ENCODE results near the gene SMCR8. TPM values are rescaled to one million over a fixed set of nuclear protein-coding genes. Genes with fewer than 3 reads are reported as not detected.
"Not testable (repeated sequence)": the region's sequence is repeated elsewhere in the genome, so short reads cannot be mapped to it uniquely, and the experiment has no call there.

The SMCR8 gene
- total RNA-seq, 4 donors from 2014 or later: 9.2 to 15.7 (median 12.4) TPM

GRCh38 chr17:18331879-18332278, 16.8 kb downstream of the SMCR8 start:
- DNase-seq: no peak
- intact Hi-C loops (cut with DNase I; ENCODE audit: low total_unique reads): no loop called here
- H3K4me1 ChIP-seq: no peaks in the 10 kb centered on the region
- peaks cover 0 to 71% of the 10 kb centered on the region in 2 donors for H3K36me3 ChIP-seq
- no peak overlapping the region for H3K4me3 ChIP-seq
- in situ Hi-C loops (cut with MboI; ENCODE audit: low sequenced_read_pairs in 4 of 4): no loop called here
- TF ChIP-seq POLR2A (IDR thresholded peaks at IDR 0.05) (no peak), CTCF (IDR thresholded peaks at IDR 0.05 in 4 of 5, conservative IDR thresholded peaks at IDR 0.05 in 1 of 5) (no peak)
- no peak overlapping the region for H3K27ac ChIP-seq
- ATAC-seq: no peak
- H3K9me3 ChIP-seq: no peaks in the 10 kb centered on the region
- no peaks in the 10 kb centered on the region for H3K27me3 ChIP-seq

- H3K36me3 ChIP-seq: peaks cover 0 to 63% of the 10 kb centered on the region in 2 donors
- H3K27me3 ChIP-seq: no peaks in the 10 kb centered on the region
- in situ Hi-C loops (cut with MboI; ENCODE audit: low sequenced_read_pairs in 4 of 4) (no loop called here), intact Hi-C loops (cut with DNase I; ENCODE audit: low total_unique reads) (no loop called here)
- no peak for TF ChIP-seq CTCF (IDR thresholded peaks at IDR 0.05 in 4 of 5, conservative IDR thresholded peaks at IDR 0.05 in 1 of 5)
- TF ChIP-seq POLR2A (IDR thresholded peaks at IDR 0.05): no peak
- H3K27ac ChIP-seq: no peak overlapping the region
- no peak overlapping the region for H3K4me3 ChIP-seq
- no peak for ATAC-seq
- DNase-seq: no peak
- H3K4me1 ChIP-seq: no peaks in the 10 kb centered on the region
- H3K9me3 ChIP-seq: no peaks in the 10 kb centered on the region
These were observed 17.9 kb downstream of the SMCR8 start for GRCh38 chr17:18332909-18333489.

GRCh38 chr17:18338158-18338557, 23.1 kb downstream of the SMCR8 start:
- DNase-seq; H3K27ac ChIP-seq; in situ Hi-C loops (cut with MboI; ENCODE audit: low sequenced_read_pairs in 4 of 4); H3K9me3 ChIP-seq; intact Hi-C loops (cut with DNase I; ENCODE audit: low total_unique reads); H3K4me1 ChIP-seq; H3K4me3 ChIP-seq; ATAC-seq; H3K27me3 ChIP-seq: not testable (repeated sequence)
- peaks cover 0 to 41% of the 10 kb centered on the region in 2 donors for H3K36me3 ChIP-seq

- no peak for DNase-seq
- intact Hi-C loops (cut with DNase I; ENCODE audit: low total_unique reads) (no loop called here), in situ Hi-C loops (cut with MboI; ENCODE audit: low sequenced_read_pairs in 4 of 4) (no loop called here)
- Histone ChIP-seq H3K27me3 (no peaks in the 10 kb centered on the region), H3K27ac (no peak overlapping the region), H3K9me3 (no peaks in the 10 kb centered on the region), H3K4me3 (no peak overlapping the region), H3K36me3 (peaks cover 0 to 31% of the 10 kb centered on the region in 2 donors), H3K4me1 (no peaks in the 10 kb centered on the region)
- ATAC-seq: no peak
- no peak for TF ChIP-seq CTCF (IDR thresholded peaks at IDR 0.05 in 4 of 5, conservative IDR thresholded peaks at IDR 0.05 in 1 of 5)
- no peak for TF ChIP-seq POLR2A (IDR thresholded peaks at IDR 0.05)
These were observed 24.8 kb downstream of the SMCR8 start for GRCh38 chr17:18339933-18340332.

- in situ Hi-C loops (cut with MboI; ENCODE audit: low sequenced_read_pairs in 4 of 4): no loop called here
- Histone ChIP-seq H3K27ac (no peak overlapping the region), H3K36me3 (peaks cover 0 to 46% of the 10 kb centered on the region in 2 donors), H3K4me1 (no peaks in the 10 kb centered on the region), H3K9me3 (no peaks in the 10 kb centered on the region), H3K4me3 (no peak overlapping the region), H3K27me3 (no peaks in the 10 kb centered on the region)
- no peak for TF ChIP-seq POLR2A (IDR thresholded peaks at IDR 0.05)
- no peak for TF ChIP-seq CTCF (IDR thresholded peaks at IDR 0.05 in 4 of 5, conservative IDR thresholded peaks at IDR 0.05 in 1 of 5)
- intact Hi-C loops (cut with DNase I; ENCODE audit: low total_unique reads): no loop called here
- ATAC-seq (no peak), DNase-seq (no peak)
These were observed 28.9 kb downstream of the SMCR8 start for GRCh38 chr17:18344021-18344420.
